ENCODE data around the gene GAS7.

Gene GAS7

GRCh38 chr17:10151667-10152496 is 46.5 kb downstream of the GAS7 start:
- WGBS, 2 experiments (ENCODE audit: insufficient coverage in 2 of 2), result 70 to 72% methylated on average over 9 to 10 of the region's 12 CpGs
- Histone ChIP-seq H3K27ac (ENCODE audit: low read depth, low read length, severe bottlenecking) (no peak overlapping the region), H3K9me3 (ENCODE audit: control insufficient read depth, low read length) (no peaks in the 10 kb centered on the region), H3K4me1 (ENCODE audit: control insufficient read depth, insufficient read depth, low read length, poor library complexity, severe bottlenecking) (peaks cover 19% of the 10 kb centered on the region), H3K4me3 (ENCODE audit: extremely low read depth, insufficient read depth, low read length, poor library complexity, severe bottlenecking) (no peak overlapping the region), H3K36me3 (ENCODE audit: control insufficient read depth, insufficient read depth, low read length) (no peaks in the 10 kb centered on the region)

DNA sequence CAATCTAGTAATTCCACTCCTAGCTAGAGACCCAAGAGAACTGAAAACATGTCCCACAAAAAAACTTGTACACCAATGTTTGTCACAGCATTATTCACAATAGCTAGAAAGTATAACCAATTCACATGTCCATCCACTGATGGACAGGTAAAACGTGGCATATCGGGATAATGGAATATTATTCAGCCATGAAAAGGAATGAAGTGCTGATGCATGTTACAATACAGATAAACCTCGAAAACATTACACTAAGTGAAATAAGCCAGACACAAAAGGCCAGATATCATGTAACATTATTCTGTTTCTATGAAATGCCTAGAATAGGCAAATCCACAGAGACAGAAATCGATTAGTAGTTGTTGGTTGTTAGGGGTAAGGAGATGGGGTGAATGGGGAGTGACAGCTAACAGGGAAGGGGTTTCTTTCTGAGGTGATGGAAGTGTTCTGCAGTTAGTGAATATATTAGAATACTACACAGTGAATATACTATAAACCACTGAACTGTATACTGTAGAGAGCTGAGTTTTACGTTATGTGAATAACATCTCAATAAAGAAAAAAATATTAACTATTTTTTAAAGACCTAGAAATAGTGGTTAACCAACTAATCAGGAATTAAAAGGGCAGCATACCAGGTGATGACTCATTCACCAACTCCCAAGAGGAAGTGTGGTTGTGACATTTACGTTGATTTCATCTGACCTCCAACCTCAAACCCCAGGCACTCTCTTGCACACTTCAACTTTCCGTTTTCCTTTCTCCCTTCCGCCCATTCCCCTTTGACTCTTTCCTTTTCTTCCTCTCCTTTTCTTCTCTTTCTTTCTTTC is 48.6 kb downstream of the GAS7 start:
- Histone ChIP-seq H3K4me3 (ENCODE audit: extremely low read depth, insufficient read depth, low read length, poor library complexity, severe bottlenecking) (no peak overlapping the region), H3K4me1 (ENCODE audit: control insufficient read depth, insufficient read depth, low read length, poor library complexity, severe bottlenecking) (peaks cover 20% of the 10 kb centered on the region), H3K27ac (ENCODE audit: low read depth, low read length, severe bottlenecking) (peak overlapping the region; percentile 18), H3K36me3 (ENCODE audit: control insufficient read depth, insufficient read depth, low read length) (no peaks in the 10 kb centered on the region), H3K9me3 (ENCODE audit: control insufficient read depth, low read length) (no peaks in the 10 kb centered on the region)
- WGBS, 2 experiments (ENCODE audit: insufficient coverage in 2 of 2), result 100% methylated on average over 1 of the region's 8 CpGs; no CpG with 5 or more reads in 1 of the 2 experiments

- Histone ChIP-seq H3K4me1 (ENCODE audit: control insufficient read depth, insufficient read depth, low read length, poor library complexity, severe bottlenecking) (peaks cover 21% of the 10 kb centered on the region), H3K36me3 (ENCODE audit: control insufficient read depth, insufficient read depth, low read length) (no peaks in the 10 kb centered on the region), H3K27ac (ENCODE audit: low read depth, low read length, severe bottlenecking) (no peak overlapping the region), H3K9me3 (ENCODE audit: control insufficient read depth, low read length) (no peaks in the 10 kb centered on the region), H3K4me3 (ENCODE audit: extremely low read depth, insufficient read depth, low read length, poor library complexity, severe bottlenecking) (no peak overlapping the region)
- WGBS, 2 experiments (ENCODE audit: insufficient coverage in 2 of 2), result 95 to 98% methylated on average over 7 to 8 of the region's 8 CpGs
Observed at GRCh38 chr17:10147761-10148415, 50.5 kb downstream of the GAS7 start.

GRCh38 chr17:10147040-10147439 is 51.4 kb downstream of the GAS7 start:
- peaks cover 21% of the 10 kb centered on the region for H3K4me1 ChIP-seq (ENCODE audit: control insufficient read depth, insufficient read depth, low read length, poor library complexity, severe bottlenecking)
- no peak overlapping the region for H3K4me3 ChIP-seq (ENCODE audit: extremely low read depth, insufficient read depth, low read length, poor library complexity, severe bottlenecking)
- no peaks in the 10 kb centered on the region for H3K9me3 ChIP-seq (ENCODE audit: control insufficient read depth, low read length)
- no peak overlapping the region for H3K27ac ChIP-seq (ENCODE audit: low read depth, low read length, severe bottlenecking)
- H3K36me3 ChIP-seq (ENCODE audit: control insufficient read depth, insufficient read depth, low read length), result no peaks in the 10 kb centered on the region
- 93 to 94% methylated on average over 3 to 4 of the region's 4 CpGs for WGBS, 2 experiments (ENCODE audit: insufficient coverage in 2 of 2)

DNA sequence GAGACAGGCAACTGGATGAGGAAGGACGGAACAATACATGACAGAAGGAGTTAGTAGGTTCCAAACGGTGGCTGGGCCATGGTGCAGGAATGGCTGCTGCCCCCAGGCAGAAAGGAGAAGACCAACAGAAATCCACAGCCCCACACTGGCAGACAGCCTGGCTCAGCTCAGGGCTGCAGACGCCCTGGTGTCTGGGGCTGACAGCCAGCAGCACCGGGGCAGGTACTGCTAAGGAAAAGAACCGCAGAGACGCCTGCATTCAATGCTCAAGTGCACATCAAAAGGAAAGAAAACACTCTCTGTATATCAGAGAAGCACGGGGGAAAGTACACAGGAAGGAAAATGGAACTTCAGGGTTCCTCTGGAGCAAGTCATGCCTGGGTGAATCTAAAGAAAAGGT is 53.4 kb downstream of the GAS7 start:
- no peak overlapping the region for H3K4me3 ChIP-seq (ENCODE audit: extremely low read depth, insufficient read depth, low read length, poor library complexity, severe bottlenecking)
- peaks cover 33% of the 10 kb centered on the region for H3K4me1 ChIP-seq (ENCODE audit: control insufficient read depth, insufficient read depth, low read length, poor library complexity, severe bottlenecking)
- no peaks in the 10 kb centered on the region for H3K9me3 ChIP-seq (ENCODE audit: control insufficient read depth, low read length)
- H3K27ac ChIP-seq (ENCODE audit: low read depth, low read length, severe bottlenecking), result peak overlapping the region; percentile 29
- WGBS, 2 experiments (ENCODE audit: insufficient coverage in 2 of 2), result 77% methylated on average over 5 of the region's 7 CpGs
- no peaks in the 10 kb centered on the region for H3K36me3 ChIP-seq (ENCODE audit: control insufficient read depth, insufficient read depth, low read length)

GRCh38 chr17:10144456-10144855 is 54.0 kb downstream of the GAS7 start:
- Histone ChIP-seq H3K27ac (ENCODE audit: low read depth, low read length, severe bottlenecking) (no peak overlapping the region), H3K4me1 (ENCODE audit: control insufficient read depth, insufficient read depth, low read length, poor library complexity, severe bottlenecking) (peaks cover 38% of the 10 kb centered on the region), H3K4me3 (ENCODE audit: extremely low read depth, insufficient read depth, low read length, poor library complexity, severe bottlenecking) (no peak overlapping the region), H3K36me3 (ENCODE audit: control insufficient read depth, insufficient read depth, low read length) (no peaks in the 10 kb centered on the region), H3K9me3 (ENCODE audit: control insufficient read depth, low read length) (no peaks in the 10 kb centered on the region)
- WGBS, 2 experiments (ENCODE audit: insufficient coverage in 2 of 2), result 95 to 100% methylated on average over 3 of the region's 6 CpGs

DNA sequence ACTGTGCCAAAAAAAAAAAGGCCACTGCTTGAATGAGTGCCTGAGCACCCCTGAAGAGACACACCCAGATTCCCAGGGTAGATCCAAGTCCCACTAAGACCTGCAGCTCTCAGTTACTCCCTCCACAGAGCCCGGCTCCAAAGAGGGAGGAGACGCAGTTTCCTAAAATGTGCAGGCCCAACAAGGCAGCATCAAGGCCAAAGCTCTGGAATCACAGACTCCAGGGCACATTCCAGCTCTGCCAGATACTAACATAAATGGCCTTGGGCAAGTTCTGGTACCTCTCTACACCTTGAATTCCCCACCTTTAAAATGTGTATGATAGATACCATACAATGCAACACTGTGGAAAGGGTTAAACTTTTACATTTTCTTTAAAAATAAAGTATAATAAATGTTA is 57.0 kb downstream of the GAS7 start:
- WGBS, 2 experiments (ENCODE audit: insufficient coverage in 2 of 2), result 75 to 83% methylated on average over 1 of the region's 2 CpGs
- no peaks in the 10 kb centered on the region for H3K9me3 ChIP-seq (ENCODE audit: control insufficient read depth, low read length)
- H3K27ac ChIP-seq (ENCODE audit: low read depth, low read length, severe bottlenecking), result no peak overlapping the region
- peaks cover 44% of the 10 kb centered on the region for H3K4me1 ChIP-seq (ENCODE audit: control insufficient read depth, insufficient read depth, low read length, poor library complexity, severe bottlenecking)
- H3K36me3 ChIP-seq (ENCODE audit: control insufficient read depth, insufficient read depth, low read length), result no peaks in the 10 kb centered on the region
- H3K4me3 ChIP-seq (ENCODE audit: extremely low read depth, insufficient read depth, low read length, poor library complexity, severe bottlenecking), result no peak overlapping the region

DNA sequence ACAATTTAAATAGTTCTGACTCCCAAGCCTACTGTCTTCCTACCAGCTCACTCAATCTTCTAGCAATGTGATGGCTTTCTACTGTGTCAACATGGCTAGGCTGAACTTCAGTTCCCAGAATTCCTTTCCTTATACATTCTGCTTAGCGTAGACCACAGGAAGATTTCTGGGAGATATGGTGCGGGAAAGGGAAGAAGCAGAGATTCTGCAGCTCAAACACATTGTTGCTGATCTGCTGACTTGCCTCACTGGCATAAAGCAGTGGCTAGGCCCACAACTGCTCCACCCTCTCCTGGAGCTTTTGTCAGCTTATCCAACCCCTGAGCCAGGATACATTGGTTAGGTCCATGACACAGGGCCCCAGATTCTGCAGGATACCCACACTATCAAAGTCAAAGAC is 58.8 kb downstream of the GAS7 start:
- H3K27ac ChIP-seq (ENCODE audit: low read depth, low read length, severe bottlenecking), result peak overlapping the region; percentile 33
- 72 to 83% methylated on average over 1 to 2 of the region's 2 CpGs for WGBS, 2 experiments (ENCODE audit: insufficient coverage in 2 of 2)

DNA sequence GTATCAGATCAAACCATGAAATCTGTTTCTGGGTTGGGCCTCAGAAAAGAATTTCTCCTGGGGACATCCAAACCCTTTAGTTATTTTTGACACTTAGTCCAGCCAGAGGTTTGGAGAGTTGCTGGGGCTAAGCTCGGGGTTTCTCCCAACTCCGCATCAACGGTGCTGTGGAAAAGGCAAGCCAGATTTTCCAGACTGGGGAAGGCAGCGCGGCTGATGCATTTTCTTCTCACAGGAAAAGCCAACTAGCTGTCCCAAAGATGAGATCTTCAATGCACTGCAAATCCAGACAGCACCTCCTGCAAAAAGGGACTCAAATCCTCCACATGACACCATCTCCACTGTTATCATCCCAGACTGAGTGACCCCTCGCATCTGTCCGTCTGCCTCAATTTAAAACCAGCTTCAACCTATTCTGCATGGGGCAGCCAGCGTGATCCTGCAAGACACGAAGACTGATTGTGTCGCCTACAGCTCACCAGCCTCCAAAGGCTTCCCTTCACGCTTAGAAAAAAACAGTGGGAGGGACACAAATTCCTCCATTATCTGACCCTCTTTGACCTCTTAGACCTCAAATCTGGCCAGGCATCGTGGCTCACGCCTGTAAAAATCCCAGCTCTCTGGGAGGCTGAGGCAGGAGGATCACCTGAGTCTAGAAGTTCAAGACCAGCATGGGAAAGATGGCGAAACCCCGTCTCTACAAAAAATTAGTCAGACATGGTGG is 62.0 kb downstream of the GAS7 start:
- Histone ChIP-seq H3K9me3 (ENCODE audit: control insufficient read depth, low read length) (no peaks in the 10 kb centered on the region), H3K4me3 (ENCODE audit: extremely low read depth, insufficient read depth, low read length, poor library complexity, severe bottlenecking) (no peak overlapping the region), H3K27ac (ENCODE audit: low read depth, low read length, severe bottlenecking) (no peak overlapping the region), H3K4me1 (ENCODE audit: control insufficient read depth, insufficient read depth, low read length, poor library complexity, severe bottlenecking) (peaks cover 47% of the 10 kb centered on the region), H3K36me3 (ENCODE audit: control insufficient read depth, insufficient read depth, low read length) (no peaks in the 10 kb centered on the region)
- WGBS, 2 experiments (ENCODE audit: insufficient coverage in 2 of 2), result 82 to 89% methylated on average over 15 of the region's 15 CpGs

More for the DNA sequence above, 58.8 kb downstream of the GAS7 start:
- H3K4me3 ChIP-seq (ENCODE audit: extremely low read depth, insufficient read depth, low read length, poor library complexity, severe bottlenecking), result no peak overlapping the region
- H3K4me1 ChIP-seq (ENCODE audit: control insufficient read depth, insufficient read depth, low read length, poor library complexity, severe bottlenecking), result peaks cover 50% of the 10 kb centered on the region
- no peaks in the 10 kb centered on the region for H3K36me3 ChIP-seq (ENCODE audit: control insufficient read depth, insufficient read depth, low read length)
- H3K9me3 ChIP-seq (ENCODE audit: control insufficient read depth, low read length), result no peaks in the 10 kb centered on the region
